Neural cell (in vitro differentiated cells): Measurements from ENCODE around the gene KRT74. TPM values are rescaled to one million over a fixed set of nuclear protein-coding genes. Genes with fewer than 3 reads are reported as not detected.

Source experiments
- H2AFZ ChIP-seq: fragments of 200-600, 300-800 bp; sonication (generic), shearing (Covaris generic); 2 replicates; pipeline ENCODE4 v1.6.0; 2014; ENCODE audit warnings: low read depth, mild to moderate bottlenecking, antibody characterized with exemption, low read length, moderate library complexity
- H3F3A ChIP-seq: fragments of 200-600 bp; shearing (Covaris generic); 2 replicates; pipeline ENCODE4 v1.6.1; 2016; ENCODE audit warnings: mild to moderate bottlenecking, moderate library complexity, mixed read lengths, antibody characterized with exemption, low read length; ENCODE audit not compliant: insufficient read depth, poor library complexity, severe bottlenecking
- H3K27ac ChIP-seq: fragments of 200-600, 300-800 bp; sonication (generic), shearing (Covaris generic); 2 replicates; pipeline ENCODE4 v1.5.1; 2014; ENCODE audit warnings: mild to moderate bottlenecking, low read length, moderate library complexity
- H3K27me3 ChIP-seq: fragments of 300-800, 200-600 bp; sonication (generic), shearing (Covaris generic); 2 replicates; pipeline ENCODE4 v1.6.0; 2014; ENCODE audit warnings: mild to moderate bottlenecking, low read depth, low read length, moderate library complexity; ENCODE audit not compliant: insufficient read depth
- H3K36me3 ChIP-seq: fragments of 300-800, 200-600 bp; sonication (generic), shearing (Covaris generic); 2 replicates; pipeline ENCODE4 v1.5.1; 2014; ENCODE audit warnings: mild to moderate bottlenecking, antibody characterized with exemption, low read length, moderate library complexity; ENCODE audit not compliant: insufficient read depth
- H3K4me2 ChIP-seq: fragments of 300-800, 200-600 bp; sonication (generic), shearing (Covaris generic); 2 replicates; pipeline ENCODE4 v1.6.0; 2014; ENCODE audit warnings: mild to moderate bottlenecking, low read length
- H3K4me3 ChIP-seq: fragments of 300-800, 200-600 bp; sonication (generic), shearing (Covaris generic); 2 replicates; pipeline ENCODE4 v1.5.1; 2014; ENCODE audit warnings: mild to moderate bottlenecking, low read length, moderate library complexity
- H3K79me2 ChIP-seq: fragments of 200-600 bp; shearing (Covaris generic); replicated peaks from 2 replicates; pipeline ENCODE4 v1.6.0; 2014; ENCODE audit warnings: mild to moderate bottlenecking, low read length, moderate library complexity; ENCODE audit not compliant: insufficient read depth
- H3K9ac ChIP-seq: fragments of 300-800, 200-600 bp; sonication (generic), shearing (Covaris generic); 2 replicates; pipeline ENCODE4 v1.6.1; 2016; ENCODE audit warnings: mild to moderate bottlenecking, low read length, mixed read lengths
- H3K9me2 ChIP-seq: fragments of 200-600 bp; shearing (Covaris generic); 2 replicates; pipeline ENCODE4 v1.6.1; 2016; ENCODE audit warnings: mild to moderate bottlenecking, low read length, mixed read lengths; ENCODE audit not compliant: insufficient read depth
- H3K9me3 ChIP-seq: fragments of 200-600, 300-800 bp; sonication (generic), shearing (Covaris generic); 2 replicates; pipeline ENCODE4 v1.6.1; 2016; ENCODE audit warnings: mild to moderate bottlenecking, mixed run types, low read length, moderate library complexity, mixed read lengths
- H4K20me1 ChIP-seq: fragments of 200-600 bp; shearing (Covaris generic); 2 replicates; pipeline ENCODE4 v1.6.1; 2016; ENCODE audit warnings: mild to moderate bottlenecking, mixed run types; ENCODE audit not compliant: insufficient read depth
- CTCF ChIP-seq: fragments of 450-650 bp; IDR thresholded peaks from 2 replicates; pipeline ENCODE4 v1.5.1; 2014; ENCODE audit warnings: antibody characterized with exemption, mild to moderate bottlenecking, moderate library complexity; ENCODE audit not compliant: poor library complexity, severe bottlenecking
- EP300 ChIP-seq: fragments of 450-650 bp; conservative IDR thresholded peaks from 2 replicates; pipeline ENCODE4 v1.6.1; 2014; ENCODE audit warnings: antibody characterized with exemption, mild to moderate bottlenecking, moderate library complexity; ENCODE audit not compliant: poor library complexity, severe bottlenecking
- EZH2 ChIP-seq: fragments of 200-600, 300-800 bp; shearing (Covaris generic), sonication (generic); IDR thresholded peaks from 2 replicates; pipeline ENCODE4 v1.6.1; 2014; ENCODE audit warnings: antibody characterized with exemption, low read length, borderline replicate concordance, mild to moderate bottlenecking; ENCODE audit not compliant: insufficient read depth, poor library complexity, severe bottlenecking
- MXI1 ChIP-seq: fragments of 450-650 bp; conservative IDR thresholded peaks from 2 replicates; pipeline ENCODE4 v1.6.1; 2014; ENCODE audit warnings: antibody characterized with exemption, mild to moderate bottlenecking; ENCODE audit not compliant: poor library complexity, severe bottlenecking
- POLR2AphosphoS5 ChIP-seq: IDR thresholded peaks from 2 replicates; pipeline ENCODE4 v1.6.1; 2012
- RAD21 ChIP-seq: fragments of 450-650 bp; conservative IDR thresholded peaks from 2 replicates; pipeline ENCODE4 v1.6.1; 2014; ENCODE audit warnings: antibody characterized with exemption, mild to moderate bottlenecking, moderate library complexity
- SMC3 ChIP-seq: fragments of 450-650 bp; conservative IDR thresholded peaks from 2 replicates; pipeline ENCODE4 v1.6.1; 2014; ENCODE audit warnings: antibody characterized with exemption, mild to moderate bottlenecking, moderate library complexity; ENCODE audit not compliant: poor library complexity
- TAF1 ChIP-seq: IDR thresholded peaks from 2 replicates; pipeline ENCODE4 v1.6.1; 2012; ENCODE audit warnings: low read depth
- polyA plus RNA-seq: library from polyadenylated mRNA; depleted of rRNA; stranded (reverse); fragments of >200 nt; gene quantifications from 2 replicates; pipeline ENCODE4 v1.2.3, GENCODE V29; 2014
- TF ChIP-seq, protein P1 (sequence below): IDR thresholded peaks from 2 replicates; pipeline ENCODE4 v1.6.1; 2012; ENCODE audit warnings: borderline replicate concordance

KRT74 gene
- polyA plus RNA-seq, 1 donor from 2014 or later: not detected

DNA sequence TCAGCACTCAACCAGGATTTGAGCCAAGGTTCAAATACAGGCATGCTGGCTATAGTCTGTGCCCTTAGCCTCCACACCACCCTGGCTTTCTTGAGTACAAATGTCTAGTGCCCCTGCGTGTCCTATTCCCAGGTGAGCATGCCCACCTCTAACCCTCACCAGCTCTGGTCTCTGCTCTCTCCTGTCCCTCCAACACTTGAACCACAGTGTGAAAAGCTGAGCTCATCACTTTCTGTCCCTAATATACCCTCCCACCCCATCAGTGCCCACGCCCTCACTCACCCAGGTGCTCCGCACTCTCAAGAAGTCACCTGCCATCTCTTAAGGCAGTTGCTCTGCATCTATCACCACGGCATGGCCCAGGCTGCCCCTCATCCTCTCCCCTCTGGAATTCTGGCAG is 13.7 kb downstream of the KRT74 start:
- Histone ChIP-seq H3K27ac (no peak overlapping the region), H3K9me3 (no peaks in the 10 kb centered on the region), H3K79me2 (no peaks in the 10 kb centered on the region), H3K4me2 (no peak overlapping the region), H3K27me3 (no peaks in the 10 kb centered on the region), H3K36me3 (no peaks in the 10 kb centered on the region), H3F3A (no peaks in the 10 kb centered on the region), H3K9me2 (no peaks in the 10 kb centered on the region), H3K4me3 (no peak overlapping the region), H3K9ac (no peak overlapping the region), H4K20me1 (no peaks in the 10 kb centered on the region), H2AFZ (no peak overlapping the region)
- TF ChIP-seq CTCF: no peak
- TF ChIP-seq EZH2: no peak
- TF ChIP-seq POLR2AphosphoS5: no peak
- TF ChIP-seq SMC3: no peak
- no peak for TF ChIP-seq MXI1
- no peak for TF ChIP-seq EP300
- no peak for TF ChIP-seq RAD21
- TF ChIP-seq, protein P1, sequence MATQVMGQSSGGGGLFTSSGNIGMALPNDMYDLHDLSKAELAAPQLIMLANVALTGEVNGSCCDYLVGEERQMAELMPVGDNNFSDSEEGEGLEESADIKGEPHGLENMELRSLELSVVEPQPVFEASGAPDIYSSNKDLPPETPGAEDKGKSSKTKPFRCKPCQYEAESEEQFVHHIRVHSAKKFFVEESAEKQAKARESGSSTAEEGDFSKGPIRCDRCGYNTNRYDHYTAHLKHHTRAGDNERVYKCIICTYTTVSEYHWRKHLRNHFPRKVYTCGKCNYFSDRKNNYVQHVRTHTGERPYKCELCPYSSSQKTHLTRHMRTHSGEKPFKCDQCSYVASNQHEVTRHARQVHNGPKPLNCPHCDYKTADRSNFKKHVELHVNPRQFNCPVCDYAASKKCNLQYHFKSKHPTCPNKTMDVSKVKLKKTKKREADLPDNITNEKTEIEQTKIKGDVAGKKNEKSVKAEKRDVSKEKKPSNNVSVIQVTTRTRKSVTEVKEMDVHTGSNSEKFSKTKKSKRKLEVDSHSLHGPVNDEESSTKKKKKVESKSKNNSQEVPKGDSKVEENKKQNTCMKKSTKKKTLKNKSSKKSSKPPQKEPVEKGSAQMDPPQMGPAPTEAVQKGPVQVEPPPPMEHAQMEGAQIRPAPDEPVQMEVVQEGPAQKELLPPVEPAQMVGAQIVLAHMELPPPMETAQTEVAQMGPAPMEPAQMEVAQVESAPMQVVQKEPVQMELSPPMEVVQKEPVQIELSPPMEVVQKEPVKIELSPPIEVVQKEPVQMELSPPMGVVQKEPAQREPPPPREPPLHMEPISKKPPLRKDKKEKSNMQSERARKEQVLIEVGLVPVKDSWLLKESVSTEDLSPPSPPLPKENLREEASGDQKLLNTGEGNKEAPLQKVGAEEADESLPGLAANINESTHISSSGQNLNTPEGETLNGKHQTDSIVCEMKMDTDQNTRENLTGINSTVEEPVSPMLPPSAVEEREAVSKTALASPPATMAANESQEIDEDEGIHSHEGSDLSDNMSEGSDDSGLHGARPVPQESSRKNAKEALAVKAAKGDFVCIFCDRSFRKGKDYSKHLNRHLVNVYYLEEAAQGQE: no peak
- TF ChIP-seq TAF1: no peak

GRCh38 chr12:52558781-52559445 is 14.7 kb downstream of the KRT74 start:
- Histone ChIP-seq H3K27ac (no peak overlapping the region), H4K20me1 (no peaks in the 10 kb centered on the region), H3K4me2 (no peak overlapping the region), H3K9me2 (no peaks in the 10 kb centered on the region), H3K9me3 (no peaks in the 10 kb centered on the region), H3K9ac (no peak overlapping the region), H3K36me3 (no peaks in the 10 kb centered on the region), H2AFZ (no peak overlapping the region), H3K4me3 (no peak overlapping the region), H3K27me3 (no peaks in the 10 kb centered on the region), H3K79me2 (no peaks in the 10 kb centered on the region), H3F3A (no peaks in the 10 kb centered on the region)
- TF ChIP-seq POLR2AphosphoS5 (no peak), RAD21 (no peak), MXI1 (no peak), CTCF (no peak), EP300 (no peak), EZH2 (no peak), SMC3 (no peak), TAF1 (no peak)
- TF ChIP-seq, protein P1: no peak
